HG03342 (cell line): ENCODE data around the gene MED29.

ENCODE experiments used
- ATAC-seq: cut with Tn5 transposase; IDR thresholded peaks from one replicate; pipeline ENCODE4 v1.9.1; 2021; ENCODE audit warnings: mild to moderate bottlenecking, moderate library complexity; ENCODE audit not compliant: unreplicated experiment

MED29 gene

GRCh38 chr19:39390751-39391437 lies at the start of gene MED29, which contains the start of gene PAF1:
Gene MED29 (plus strand): TSS chr19:39391378. CDS start chr19:39391423, 45 bp downstream.
Gene PAF1 (minus strand): TSS chr19:39391106. CDS start chr19:39390864, 242 bp downstream.
- peak; percentile 88 for ATAC-seq

- peak; percentile 85 for ATAC-seq
These were observed 49.2 kb upstream of the MED29 start, which contains the start of gene SAMD4B for GRCh38 chr19:39341719-39342604. Gene SAMD4B (plus strand): TSS chr19:39342421. CDS start chr19:39356894, 14,473 bp downstream.

- no peak for ATAC-seq
These were observed 48.4 kb upstream of the MED29 start for GRCh38 chr19:39342647-39343305.

GRCh38 chr19:39345956-39346355 lies 45.2 kb upstream of the MED29 start:
- no peak for ATAC-seq

GRCh38 chr19:39347332-39348164 lies 43.6 kb upstream of the MED29 start:
- ATAC-seq: no peak

GRCh38 chr19:39349326-39349725 lies 41.9 kb upstream of the MED29 start:
- ATAC-seq: no peak

GRCh38 chr19:39350156-39350555 lies 41.0 kb upstream of the MED29 start:
- no peak for ATAC-seq

GRCh38 chr19:39351537-39352064 lies 39.6 kb upstream of the MED29 start:
- ATAC-seq: peak; percentile 49

GRCh38 chr19:39352381-39353255 lies 38.6 kb upstream of the MED29 start:
- ATAC-seq: no peak

GRCh38 chr19:39355253-39355652 lies 35.9 kb upstream of the MED29 start:
- ATAC-seq: no peak

GRCh38 chr19:39356073-39356472 lies 35.1 kb upstream of the MED29 start:
- no peak for ATAC-seq

GRCh38 chr19:39356647-39357046 lies 34.5 kb upstream of the MED29 start:
- ATAC-seq: no peak

GRCh38 chr19:39359026-39359425 lies 32.2 kb upstream of the MED29 start:
- no peak for ATAC-seq

- no peak for ATAC-seq
These were observed 30.6 kb upstream of the MED29 start for GRCh38 chr19:39360599-39360998.

GRCh38 chr19:39362682-39363657 lies 28.2 kb upstream of the MED29 start:
- ATAC-seq: no peak

GRCh38 chr19:39363901-39364457 lies 27.2 kb upstream of the MED29 start:
- ATAC-seq: no peak

GRCh38 chr19:39365531-39365930 lies 25.6 kb upstream of the MED29 start:
- no peak for ATAC-seq

- ATAC-seq: no peak
These were observed 22.0 kb upstream of the MED29 start for GRCh38 chr19:39369200-39369599.
